Stimulated activated CD4-positive, alpha-beta T cell treated with anti-CD3 and anti-CD28 coated beads, TNF-alpha, amount 100 ng/mL, for 24 hours (primary cell): ENCODE measurements around the gene ATRNL1.
"Not testable (repeated sequence)": the region's sequence is repeated elsewhere in the genome, so short reads cannot be mapped to it uniquely, and the experiment has no call there.

Experiments
- DNase-seq, 3 experiments: peaks; one replicate each; pipeline ENCODE4 v3.0.0-alpha.2; 2020; ENCODE audit warnings: low read depth in 3 of 3

The ATRNL1 gene

DNA sequence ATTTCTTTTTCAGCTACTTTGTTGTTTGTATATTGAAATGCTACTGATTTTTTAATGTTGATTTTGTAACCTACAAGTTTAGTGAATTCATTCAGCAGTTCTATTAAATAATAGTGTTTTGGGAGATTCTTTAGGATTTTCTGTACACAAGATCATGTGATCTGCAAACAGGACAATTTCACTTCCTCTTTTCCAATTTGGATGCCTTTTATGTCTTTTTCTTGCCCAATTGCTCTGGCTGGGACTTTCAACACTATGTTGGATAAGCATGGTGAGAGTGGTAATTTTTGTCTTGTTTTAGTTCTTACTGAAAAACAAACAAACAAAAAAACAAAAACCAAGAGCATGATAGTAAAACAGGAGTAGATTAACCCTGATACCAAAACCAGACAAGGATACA, 316.2 kb downstream of the ATRNL1 start:
- DNase-seq: no peak

- no peak for DNase-seq
Measured at GRCh38 chr10:115417585-115418265, 324.6 kb downstream of the ATRNL1 start.

DNA sequence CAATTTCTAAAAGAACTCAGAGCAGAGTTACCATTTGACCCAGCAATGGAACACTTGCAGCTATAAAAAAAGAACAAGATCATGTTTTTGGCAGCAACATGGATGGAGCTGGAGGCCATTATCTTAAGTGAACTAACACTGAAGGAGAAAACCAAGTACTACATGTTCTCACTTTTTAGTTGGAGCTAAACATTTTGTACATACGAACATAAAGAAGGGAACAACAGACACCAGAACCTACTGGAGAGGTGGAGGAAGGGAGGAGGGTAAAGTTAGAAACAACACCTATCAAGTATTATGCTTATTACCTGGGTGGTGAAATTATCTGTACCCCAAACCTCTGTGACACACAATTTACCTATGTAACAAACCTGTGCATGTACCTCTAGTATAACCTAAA, 329.5 kb downstream of the ATRNL1 start:
- no peak for DNase-seq

- no peak for DNase-seq
Measured at GRCh38 chr10:115427611-115428010, 334.4 kb downstream of the ATRNL1 start.

DNA sequence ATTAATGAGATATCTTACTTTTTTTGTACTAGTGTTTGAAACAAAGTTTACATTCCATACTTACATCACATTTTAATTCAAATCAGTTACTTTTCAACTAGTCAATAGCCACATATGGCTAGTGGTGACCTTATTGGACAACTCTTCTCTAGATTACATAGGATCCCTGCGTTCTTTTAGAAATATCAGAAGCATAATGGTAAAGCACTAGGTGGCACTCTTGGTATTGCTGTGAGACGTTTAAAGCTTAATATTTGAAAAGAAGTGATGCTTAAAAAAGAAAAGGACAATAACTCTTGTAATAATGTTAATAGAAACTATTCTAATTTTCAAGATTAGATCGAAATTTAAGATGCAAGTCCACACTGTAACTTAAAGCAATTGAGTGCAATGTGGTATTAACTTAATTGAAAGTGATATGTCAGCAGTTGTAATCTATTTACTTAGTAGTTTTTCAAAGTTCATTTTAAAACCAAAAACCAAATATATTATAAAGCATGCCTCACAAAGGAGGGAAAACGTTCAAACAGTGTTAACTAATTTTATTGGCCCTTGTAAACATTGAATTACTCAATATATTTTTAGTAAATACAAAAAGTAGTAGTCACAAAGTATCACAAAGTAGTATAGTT, 339.1 kb downstream of the ATRNL1 start:
- DNase-seq: no peak

DNA sequence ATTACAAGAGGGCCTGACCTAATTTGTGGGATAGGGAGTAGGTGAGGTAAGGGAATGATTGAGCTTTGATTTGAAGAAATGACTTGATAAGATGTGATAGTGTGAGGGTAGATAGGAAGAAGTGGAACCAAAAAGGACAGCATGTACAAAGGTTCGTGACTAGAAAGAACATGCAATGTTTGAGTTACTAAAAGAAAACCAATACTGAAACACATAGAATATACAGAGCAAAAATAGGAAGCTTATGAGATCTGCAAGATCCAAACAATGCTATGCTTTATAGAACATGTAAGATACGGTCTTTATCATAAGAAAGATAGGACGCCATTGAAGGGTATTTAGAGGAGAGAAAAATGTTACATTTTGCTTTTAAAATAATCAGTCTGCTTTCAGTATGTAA, 343.8 kb downstream of the ATRNL1 start:
- no peak for DNase-seq

- no peak for DNase-seq
Measured at GRCh38 chr10:115441907-115442545, 348.9 kb downstream of the ATRNL1 start.

GRCh38 chr10:115456812-115457211, 363.6 kb downstream of the ATRNL1 start:
- DNase-seq: no peak

DNA sequence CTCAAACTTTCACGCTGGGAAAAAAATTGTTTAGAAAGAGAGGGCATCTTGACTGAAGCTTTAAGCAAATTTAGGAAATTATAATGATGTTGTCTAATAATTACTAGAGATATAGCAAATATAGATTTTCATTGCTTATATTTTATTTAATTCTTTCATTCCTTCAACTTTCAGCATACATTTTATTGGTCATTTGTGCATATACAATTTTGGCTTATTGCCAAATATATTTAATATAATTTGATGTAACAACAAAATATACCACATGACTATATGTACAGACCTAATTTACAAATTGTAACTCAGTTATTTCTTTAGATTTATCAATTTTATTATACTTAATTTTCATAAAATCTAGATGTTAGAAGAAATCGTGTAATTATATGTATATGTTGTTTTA, 390.1 kb downstream of the ATRNL1 start:
- no peak for DNase-seq

GRCh38 chr10:115491526-115492140, 398.5 kb downstream of the ATRNL1 start:
- no peak for DNase-seq

GRCh38 chr10:115503546-115503945, 410.4 kb downstream of the ATRNL1 start:
- DNase-seq: no peak

DNA sequence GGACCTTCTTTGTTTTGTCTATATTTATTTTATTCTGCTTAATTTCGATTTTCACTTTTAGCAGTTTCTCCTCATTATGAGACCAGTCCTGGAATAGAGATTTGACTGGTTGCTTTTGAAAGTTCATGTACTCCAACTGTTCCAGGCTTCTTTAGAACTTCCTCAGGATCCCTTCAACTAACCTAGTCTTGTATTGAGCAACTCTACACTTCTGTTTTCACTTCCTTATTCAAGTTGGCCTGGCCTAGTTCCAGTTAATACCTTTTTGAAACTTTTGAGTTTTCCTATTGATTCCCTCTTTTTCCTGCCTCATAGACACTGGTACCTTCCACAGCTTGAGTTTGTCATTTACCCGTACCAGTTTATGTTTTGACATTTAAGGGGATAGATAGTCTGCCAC, 421.7 kb downstream of the ATRNL1 start:
- DNase-seq: no peak

DNA sequence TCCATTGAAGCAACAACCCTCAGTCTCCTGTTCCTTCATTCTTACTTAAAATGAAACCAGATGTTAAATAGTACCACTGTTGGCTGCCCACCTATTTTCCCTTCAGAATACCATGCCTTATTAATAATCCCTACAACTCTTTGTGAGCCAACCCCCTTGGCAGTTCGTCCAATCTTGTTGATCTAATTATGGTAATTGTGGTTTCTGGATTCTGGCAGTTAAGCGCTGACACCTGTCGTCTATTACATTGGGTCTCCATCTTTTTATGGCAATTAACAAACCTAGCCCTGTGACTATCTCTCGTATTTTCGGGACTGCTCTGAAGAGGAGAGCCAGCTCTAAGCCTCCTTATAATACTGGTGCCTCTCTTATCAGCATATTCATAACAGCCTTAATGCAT, 432.0 kb downstream of the ATRNL1 start:
- DNase-seq: no peak

DNA sequence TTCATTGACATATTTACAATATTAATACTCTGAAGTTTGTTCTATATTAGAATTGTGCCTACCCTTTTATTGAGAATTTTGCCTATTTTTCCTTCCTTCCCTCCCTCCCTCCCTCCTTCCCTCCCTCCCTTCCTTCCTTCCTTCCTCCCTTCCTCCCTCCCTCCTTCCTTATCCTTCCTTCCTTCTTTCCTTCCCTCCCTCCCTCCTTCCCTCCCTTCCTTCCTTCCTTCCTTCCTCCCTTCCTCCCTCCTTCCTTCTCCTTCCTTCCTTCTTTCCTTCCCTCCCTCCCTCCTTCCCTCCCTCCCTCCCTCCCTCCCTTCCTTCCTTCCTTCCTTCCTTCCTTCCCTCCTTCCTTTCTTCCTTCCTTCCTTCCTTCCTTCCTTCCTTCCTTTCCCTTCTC, 434.5 kb downstream of the ATRNL1 start:
- not testable (repeated sequence) for DNase-seq

DNA sequence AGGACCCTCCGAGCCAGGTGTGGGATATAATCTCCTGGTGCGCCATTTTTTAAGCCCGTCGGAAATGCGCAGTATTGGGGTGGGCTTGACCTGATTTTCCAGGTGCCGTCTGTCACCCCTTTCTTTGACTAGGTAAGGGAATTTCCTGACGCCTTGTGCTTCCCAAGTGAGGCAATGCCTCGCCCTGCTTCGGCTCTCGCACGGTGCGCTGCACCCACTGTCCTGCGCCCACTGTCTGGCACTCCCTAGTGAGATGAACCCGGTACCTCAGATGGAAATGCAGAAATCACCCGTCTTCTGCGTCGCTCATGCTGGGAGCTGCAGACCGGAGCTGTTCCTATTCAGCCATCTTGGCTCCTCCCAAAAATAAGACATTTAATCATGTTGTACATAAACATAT, 443.2 kb downstream of the ATRNL1 start:
- DNase-seq: not testable (repeated sequence)

DNA sequence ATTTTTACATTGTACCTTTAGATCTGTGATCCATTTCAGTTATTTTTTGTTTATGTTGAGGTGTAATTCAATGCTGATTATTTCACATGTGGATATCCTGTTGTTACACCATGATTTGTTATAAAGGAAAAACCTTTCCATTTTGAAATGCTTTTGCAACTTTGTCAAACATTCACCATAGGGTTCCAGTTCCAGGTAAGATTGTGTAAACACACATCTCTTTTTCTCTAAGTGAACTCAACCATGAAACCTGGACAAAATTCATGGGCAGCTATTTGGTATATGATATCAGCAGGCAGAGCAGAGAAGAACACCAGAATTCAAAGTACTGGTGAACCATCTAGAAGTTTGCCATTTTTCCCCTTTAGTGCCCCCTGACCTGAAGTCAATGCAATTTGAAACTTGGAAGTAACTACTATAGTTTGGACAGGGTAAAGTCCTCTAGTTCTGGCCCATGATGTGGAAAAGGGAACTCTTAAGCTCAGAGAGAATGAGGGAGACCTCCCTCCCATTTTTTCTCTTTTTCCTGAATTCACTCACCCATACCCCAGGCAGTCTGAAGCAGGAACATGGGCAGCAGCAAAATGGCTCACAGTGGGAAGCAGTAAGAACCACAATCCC, 446.1 kb downstream of the ATRNL1 start:
- no peak for DNase-seq

- no peak for DNase-seq
Measured at GRCh38 chr10:115555887-115556402, 462.8 kb downstream of the ATRNL1 start.

DNA sequence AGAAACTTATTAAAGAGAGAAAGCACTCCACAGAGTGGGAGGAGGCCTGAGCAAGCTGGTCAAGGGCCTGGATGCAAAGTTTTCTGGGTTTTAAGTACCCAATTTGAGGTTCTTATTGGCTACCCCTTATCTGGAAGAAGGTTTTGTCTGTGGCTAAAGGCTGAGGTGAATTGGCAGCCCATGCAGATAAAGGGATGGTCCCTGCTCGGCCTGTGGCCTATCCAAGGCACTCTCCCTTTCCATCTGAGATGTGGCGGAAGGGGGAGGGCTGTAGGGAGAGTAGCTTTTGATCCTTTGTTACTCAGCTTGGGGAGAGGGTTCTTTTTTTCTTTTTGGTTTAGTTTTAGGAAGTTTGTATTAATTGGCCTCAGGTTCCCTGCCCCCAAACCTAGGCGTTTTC, 465.1 kb downstream of the ATRNL1 start:
- DNase-seq: no peak

DNA sequence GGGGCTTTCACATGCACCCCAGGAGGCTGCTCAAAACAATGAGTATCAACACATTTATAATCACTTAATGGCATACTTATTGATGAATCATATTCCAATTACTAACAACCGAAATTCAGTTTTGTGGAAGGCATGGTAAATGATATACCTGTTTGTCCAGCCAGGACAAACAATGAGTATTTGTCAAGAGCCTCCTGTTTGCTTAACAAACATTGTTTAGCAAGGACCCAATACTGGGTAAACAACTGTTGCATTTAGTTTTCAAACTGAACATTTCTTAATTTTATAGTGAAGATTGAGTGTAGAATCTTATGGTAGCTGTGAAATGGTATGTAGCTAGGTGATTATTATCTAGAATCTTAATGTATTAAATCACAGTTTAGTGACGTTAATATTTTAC, 473.7 kb downstream of the ATRNL1 start:
- DNase-seq: no peak

- DNase-seq: no peak
Measured at GRCh38 chr10:115572740-115573455, 479.7 kb downstream of the ATRNL1 start.

DNA sequence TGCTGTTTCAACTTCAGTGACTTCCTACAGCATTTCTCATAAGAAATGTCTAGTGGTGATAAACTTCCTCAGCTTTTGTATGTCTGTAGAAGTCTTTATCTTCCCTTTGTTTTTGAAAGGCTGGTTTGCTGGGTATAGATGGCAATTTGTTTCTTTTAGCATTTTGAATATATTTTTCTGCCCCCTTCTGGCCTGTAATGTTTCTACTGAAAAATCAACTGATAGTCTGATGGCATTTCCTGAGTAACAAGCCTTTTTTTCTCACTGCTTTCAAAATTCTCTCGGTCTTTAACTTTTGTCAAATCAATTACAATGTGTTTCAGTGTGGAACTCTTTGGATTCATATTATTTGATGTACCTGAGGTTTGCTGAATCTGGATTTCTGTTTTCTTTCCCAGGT, 487.1 kb downstream of the ATRNL1 start:
- no peak for DNase-seq

DNA sequence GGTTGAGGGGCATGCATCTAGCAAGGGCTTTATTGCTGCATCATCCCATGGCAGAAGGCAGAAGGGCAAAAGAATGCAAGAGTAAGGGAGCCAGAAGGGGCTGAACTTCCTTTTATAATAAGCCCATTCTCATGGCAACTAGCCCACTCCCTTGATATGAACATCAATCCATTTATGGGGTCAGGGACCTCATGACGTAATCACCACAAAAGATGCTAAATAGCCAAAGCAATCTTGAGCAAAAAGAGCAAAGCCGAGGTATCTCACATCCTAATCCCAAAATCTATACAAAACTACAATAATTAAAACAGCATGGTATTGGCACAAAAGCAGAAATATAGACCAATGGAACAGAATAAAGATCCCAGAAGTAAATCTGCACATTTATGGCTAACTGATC, 499.9 kb downstream of the ATRNL1 start:
- DNase-seq: no peak
